Renal cortex interstitium (tissue), 15 donors: Measurements from ENCODE around the gene PIK3AP1. TPM values are rescaled to one million over a fixed set of nuclear protein-coding genes. Genes with fewer than 3 reads are reported as not detected.
"Not testable (repeated sequence)": the region's sequence is repeated elsewhere in the genome, so short reads cannot be mapped to it uniquely, and the experiment has no call there.

ENCODE experiments used
- DNase-seq, 11 donors: peaks; one replicate each; pipeline ENCODE4 v3.0.0-alpha.2; 2013; ENCODE audit warnings: low read depth in 9 of 11, low spot score in 4 of 11; ENCODE audit errors: extremely low read depth in 1 of 11
- long read RNA-seq, 16 experiments: transcript quantifications; one replicate each; lab custom pipeline, GENCODE V29; 2026
- polyA plus RNA-seq, 3 donors: library from polyadenylated mRNA; unstranded; fragments of 120-200 nt; gene quantifications; one replicate each; pipeline ENCODE4 v1.2.1, GENCODE V29; 2013; ENCODE audit not compliant: insufficient read length in 3 of 3

Gene PIK3AP1, protein sequence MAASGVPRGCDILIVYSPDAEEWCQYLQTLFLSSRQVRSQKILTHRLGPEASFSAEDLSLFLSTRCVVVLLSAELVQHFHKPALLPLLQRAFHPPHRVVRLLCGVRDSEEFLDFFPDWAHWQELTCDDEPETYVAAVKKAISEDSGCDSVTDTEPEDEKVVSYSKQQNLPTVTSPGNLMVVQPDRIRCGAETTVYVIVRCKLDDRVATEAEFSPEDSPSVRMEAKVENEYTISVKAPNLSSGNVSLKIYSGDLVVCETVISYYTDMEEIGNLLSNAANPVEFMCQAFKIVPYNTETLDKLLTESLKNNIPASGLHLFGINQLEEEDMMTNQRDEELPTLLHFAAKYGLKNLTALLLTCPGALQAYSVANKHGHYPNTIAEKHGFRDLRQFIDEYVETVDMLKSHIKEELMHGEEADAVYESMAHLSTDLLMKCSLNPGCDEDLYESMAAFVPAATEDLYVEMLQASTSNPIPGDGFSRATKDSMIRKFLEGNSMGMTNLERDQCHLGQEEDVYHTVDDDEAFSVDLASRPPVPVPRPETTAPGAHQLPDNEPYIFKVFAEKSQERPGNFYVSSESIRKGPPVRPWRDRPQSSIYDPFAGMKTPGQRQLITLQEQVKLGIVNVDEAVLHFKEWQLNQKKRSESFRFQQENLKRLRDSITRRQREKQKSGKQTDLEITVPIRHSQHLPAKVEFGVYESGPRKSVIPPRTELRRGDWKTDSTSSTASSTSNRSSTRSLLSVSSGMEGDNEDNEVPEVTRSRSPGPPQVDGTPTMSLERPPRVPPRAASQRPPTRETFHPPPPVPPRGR
- polyA plus RNA-seq, result 1 to 10 TPM; 4.7 to 5.3 (median 5.2) TPM
- long read RNA-seq, donor 1, partial matches to known transcripts, result 7,502 of 7,502 reads
- long read RNA-seq, donor 1, other reads (novel, unspliced or antisense), result 0 of 7,502 reads
- long read RNA-seq, donor 2, result 0 reads
- long read RNA-seq, donor 3, result 0 reads
- long read RNA-seq, donor 4, full-length matches to known transcripts, result 1 of 8,070 reads
- long read RNA-seq, donor 4, partial matches to known transcripts, result 8,069 of 8,070 reads
- long read RNA-seq, donor 4, other reads (novel, unspliced or antisense), result 0 of 8,070 reads
- long read RNA-seq, donor 5, result 0 reads
- long read RNA-seq, donor 6, result 0 reads
- long read RNA-seq, donor 7, result 0 reads
- long read RNA-seq, donor 8, result 0 reads
- long read RNA-seq, donor 9, full-length matches to known transcripts, result 1 of 4,614 reads
- long read RNA-seq, donor 9, partial matches to known transcripts, result 4,613 of 4,614 reads
- long read RNA-seq, donor 9, other reads (novel, unspliced or antisense), result 0 of 4,614 reads
- long read RNA-seq, donor 10, result 0 reads
- long read RNA-seq, donor 11, partial matches to known transcripts, result 5,884 of 5,884 reads
- long read RNA-seq, donor 11, other reads (novel, unspliced or antisense), result 0 of 5,884 reads
- long read RNA-seq, donor 12, result 0 reads
- long read RNA-seq, donor 13, result 0 reads
- long read RNA-seq, donor 14, result 0 reads
- long read RNA-seq, donor 15, result 0 reads
- long read RNA-seq, donor 16, full-length matches to known transcripts, result 2 of 16,532 reads
- long read RNA-seq, donor 16, partial matches to known transcripts, result 16,530 of 16,532 reads
- long read RNA-seq, donor 16, other reads (novel, unspliced or antisense), result 0 of 16,532 reads

DNA sequence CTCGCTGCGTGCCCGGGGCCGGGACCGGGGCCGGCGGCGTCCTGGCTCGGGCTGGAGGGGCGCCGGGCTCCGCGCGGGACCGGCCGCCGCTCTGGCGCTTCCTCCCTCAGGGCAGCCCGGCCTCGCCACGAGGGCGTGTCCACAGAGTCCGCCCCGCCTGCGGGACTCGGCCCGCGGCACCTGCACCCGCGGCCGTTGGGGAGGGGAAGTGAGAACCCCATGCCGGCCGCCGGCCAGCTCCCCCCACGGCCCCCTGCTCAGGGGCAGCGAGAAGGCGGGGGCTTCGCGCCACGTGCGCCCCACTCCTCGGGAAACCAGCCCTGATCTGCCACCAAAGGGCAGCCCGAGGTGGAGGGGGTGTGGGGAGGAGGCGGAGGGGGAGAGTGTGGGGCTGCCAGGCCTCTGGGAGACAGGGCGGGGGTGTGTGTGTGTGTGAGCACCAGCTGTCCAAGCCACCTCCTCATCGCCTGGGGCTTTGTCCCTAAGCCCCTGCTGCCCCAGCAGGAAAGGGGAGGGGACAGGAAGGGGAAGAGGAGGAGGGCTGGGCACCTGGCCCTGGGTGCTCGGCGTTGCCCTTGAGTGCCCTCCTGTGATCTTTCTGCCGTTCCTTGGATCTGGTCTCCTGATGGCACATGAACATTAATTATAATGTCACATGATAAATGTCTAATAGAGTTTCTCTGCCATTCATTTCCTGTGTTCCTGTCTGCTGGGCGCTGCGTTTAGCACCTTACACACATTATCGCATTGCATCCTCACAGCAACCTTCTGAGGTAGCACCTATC lies at the start of gene PIK3AP1:
PIK3AP1 (minus strand) TSS at position 93 of the 785 bp plus-strand sequence. CDS start 120 bp downstream, outside the sequence.
- peak in 7 of 11 donors; percentile 15 to 37 (median 22) for DNase-seq

DNA sequence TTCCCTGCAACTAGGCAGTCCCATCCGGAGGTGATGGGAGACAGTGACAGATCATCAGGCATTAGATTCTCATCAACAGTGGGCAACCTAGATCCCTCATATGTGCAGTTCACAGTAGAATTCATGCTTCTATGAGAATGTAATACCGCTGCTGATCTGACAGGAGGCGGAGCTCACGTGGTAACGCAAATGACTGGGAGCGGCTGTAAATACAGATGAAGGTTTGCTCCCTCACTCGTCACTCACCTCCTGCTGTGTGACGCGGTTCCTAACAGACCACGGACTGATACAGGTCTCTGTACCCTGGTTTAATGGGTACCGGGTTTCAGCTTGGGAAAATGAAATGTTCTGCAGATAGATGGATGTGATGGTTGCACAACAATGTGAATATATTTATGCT lies 47.8 kb upstream of the PIK3AP1 start:
- no peak for DNase-seq

DNA sequence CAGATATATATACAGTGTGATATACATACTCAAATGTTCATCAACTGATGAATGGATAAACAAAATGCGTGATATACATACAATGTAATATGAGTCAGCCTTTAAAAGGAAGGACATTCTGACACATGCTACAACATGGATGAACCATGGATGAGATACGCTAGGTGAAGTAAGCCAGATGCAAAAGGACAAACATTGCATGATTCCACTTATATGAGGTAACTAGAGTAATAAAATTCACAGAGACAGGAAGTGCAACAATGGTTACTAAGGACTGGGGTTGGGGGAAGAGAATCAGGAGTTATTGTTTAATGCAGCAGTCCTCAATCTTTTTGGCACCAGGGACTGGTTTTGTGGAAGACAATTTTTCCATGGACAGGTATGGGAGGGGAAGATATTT lies 47.3 kb upstream of the PIK3AP1 start:
- no peak for DNase-seq

DNA sequence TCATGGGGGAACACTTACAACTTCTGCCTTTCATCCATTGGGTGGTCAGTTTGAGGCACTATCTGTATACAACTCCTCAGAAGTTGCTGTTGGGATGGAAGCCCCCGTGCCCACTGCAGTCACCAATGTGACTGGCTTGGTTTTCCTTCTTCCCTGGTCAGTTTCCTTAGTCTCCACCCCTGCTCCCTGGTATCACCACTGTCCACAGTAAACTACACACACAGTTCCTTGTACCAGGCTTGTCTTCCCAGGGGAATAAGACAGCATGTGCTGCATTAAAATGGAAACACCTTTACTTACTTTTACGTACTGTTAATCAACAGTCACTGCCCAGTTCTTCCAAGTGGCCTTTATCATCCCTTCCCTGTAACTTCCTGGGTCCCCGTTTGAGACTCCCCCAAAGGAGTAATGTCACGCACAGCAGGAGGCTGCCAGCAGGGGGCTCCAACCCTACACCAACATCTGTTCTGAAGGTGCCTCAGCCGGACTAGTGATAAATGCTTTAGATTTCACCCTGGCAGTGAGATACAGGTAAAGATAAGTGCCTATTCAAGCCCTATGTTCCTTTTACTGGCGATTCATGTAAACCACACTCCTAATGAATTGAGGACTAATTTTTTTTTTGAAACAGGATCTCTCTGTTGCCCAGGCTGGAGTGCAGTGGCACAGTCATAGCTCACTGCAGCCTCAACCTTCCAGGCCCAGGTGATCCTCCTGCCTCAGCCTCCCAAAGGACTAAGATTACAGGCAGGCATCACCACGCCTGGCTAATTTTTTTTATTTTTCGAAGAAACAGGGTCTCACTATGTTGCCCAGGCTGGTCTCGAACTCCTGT lies 45.3 kb upstream of the PIK3AP1 start:
- DNase-seq, result peak in 8 of 11 donors; percentile 9 to 43 (median 25)

DNA sequence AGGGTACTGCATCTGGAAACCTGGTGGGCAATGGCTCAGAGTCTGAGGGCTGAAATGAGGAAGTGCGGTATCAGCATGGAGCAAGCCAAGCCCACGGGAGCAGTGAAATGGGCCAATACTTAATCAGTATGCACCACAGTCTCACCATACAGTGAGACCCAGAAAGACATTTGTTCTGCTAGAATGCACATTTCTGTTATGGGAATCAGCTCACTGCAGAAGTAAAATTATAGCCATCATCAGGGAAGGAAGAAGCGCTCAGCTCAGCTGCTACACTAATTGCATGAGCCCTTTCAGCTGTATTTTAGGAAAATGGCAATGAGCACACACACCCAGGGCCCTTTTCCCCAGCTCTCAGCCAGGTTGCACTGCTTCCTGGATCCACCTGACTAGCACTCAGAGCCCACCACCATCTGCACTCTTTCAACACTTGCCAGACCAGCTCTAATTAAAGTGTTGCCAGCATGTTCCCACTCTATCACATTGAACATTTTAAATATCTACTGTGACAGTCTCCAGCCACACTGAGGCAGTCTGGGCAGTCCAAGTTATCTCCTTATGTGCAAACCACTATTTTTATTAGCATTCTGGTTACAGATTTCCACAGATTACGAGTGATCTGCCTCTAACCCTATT lies 44.2 kb upstream of the PIK3AP1 start:
- no peak for DNase-seq

DNA sequence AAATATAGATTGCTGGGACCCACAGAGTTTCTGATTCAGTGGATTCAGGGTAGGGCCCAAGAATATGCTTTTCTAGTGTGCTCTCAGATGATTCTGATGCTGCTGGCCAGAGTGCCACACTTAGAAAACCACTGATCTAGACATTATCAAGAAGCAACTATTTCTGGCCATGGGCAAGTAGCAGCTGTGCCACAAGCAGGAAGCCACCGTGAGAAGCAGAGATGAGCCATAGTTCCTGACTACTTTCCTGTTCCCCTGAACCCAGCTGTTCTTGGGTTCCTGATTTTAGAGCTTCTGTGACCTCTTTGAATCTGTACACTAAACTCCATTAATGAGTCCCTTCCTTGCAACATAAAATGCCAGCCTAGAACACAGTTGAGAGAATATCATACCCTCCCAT lies 38.1 kb upstream of the PIK3AP1 start:
- DNase-seq, result no peak

DNA sequence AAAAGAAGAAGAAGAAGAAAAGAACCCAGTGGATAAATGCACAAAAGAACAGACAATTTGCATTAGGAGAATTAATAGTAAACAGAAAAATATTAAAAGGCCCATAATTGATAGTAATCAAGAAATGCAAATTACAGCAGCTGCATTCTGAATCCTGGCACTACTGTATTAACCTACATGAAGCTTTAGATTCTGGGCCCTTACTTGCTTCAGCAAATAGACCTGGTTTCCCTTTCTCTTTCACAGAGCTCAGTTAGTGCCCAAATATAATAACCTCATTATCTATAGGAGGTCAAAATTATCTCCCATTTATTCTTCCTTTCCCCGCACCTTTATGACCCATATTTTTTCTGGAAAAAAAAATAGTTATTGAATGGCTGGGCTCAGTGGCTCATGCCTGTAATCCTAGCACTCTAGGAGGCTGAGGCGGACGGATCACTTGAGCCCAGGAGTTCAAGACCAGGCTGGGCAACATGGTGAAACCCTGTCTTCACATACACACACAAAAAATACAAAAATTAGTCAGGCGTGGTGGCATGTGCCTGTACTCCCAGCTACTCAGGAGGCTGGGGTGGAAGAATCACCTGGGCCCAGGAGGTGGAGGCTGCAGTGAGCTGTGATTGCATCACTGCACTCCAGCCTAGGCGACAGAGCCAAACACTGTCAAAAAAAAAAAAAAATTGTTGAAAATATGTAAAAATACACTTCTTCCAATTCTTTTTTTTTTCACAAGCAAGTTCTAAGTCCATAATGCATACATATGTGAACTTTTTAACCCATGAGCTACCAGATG lies 36.0 kb upstream of the PIK3AP1 start:
- DNase-seq, result no peak

DNA sequence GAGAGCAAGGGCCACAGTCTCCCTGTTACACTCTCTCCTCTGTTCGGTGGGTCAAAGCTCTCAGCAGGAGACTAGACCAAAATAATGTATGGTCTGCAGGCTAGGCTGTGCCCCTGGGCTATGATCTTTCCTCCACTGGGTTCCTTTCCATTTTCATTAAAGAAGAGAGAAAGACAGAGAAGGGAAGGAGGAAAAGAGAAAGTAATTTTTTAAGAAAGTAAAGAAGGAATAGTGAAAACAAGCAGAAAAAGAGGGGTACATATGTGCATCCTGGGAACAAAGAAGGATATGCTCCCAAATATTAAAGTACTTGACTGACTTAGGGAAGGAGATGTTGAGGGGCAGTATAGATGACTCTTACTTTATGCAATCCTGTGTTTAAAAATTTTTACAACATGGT lies 33.6 kb upstream of the PIK3AP1 start:
- no peak for DNase-seq

DNA sequence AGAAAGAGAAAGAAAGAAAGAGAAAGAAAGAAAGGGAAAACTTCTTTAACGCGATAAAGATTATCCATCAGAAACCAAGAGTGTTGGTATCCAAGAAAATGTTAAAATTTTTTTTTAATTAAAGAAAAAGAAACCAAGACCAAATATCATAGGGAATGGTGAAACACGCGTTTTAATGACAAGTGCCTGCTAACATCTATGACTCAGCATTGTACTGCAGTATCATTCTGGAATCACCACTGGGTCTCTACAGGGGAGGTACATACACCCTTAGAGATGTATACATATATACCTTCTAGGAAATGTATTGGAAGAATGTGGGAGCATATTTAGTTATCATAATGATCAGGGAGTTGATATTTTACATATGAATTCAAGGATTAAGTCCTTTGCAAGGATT lies 32.1 kb upstream of the PIK3AP1 start:
- no peak for DNase-seq

DNA sequence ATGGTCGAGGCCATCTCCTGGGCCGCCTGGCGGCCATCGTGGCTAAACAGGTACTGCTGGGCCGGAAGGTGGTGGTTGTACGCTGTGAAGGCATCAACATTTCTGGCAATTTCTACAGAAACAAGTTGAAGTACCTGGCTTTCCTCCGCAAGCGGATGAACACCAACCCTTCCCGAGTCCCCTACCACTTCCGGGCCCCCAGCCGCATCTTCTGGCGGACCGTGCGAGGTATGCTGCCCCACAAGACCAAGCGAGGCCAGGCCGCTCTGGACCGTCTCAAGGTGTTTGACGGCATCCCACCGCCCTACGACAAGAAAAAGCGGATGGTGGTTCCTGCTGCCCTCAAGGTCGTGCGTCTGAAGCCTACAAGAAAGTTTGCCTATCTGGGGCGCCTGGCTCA lies 30.0 kb upstream of the PIK3AP1 start:
- not testable (repeated sequence) for DNase-seq

DNA sequence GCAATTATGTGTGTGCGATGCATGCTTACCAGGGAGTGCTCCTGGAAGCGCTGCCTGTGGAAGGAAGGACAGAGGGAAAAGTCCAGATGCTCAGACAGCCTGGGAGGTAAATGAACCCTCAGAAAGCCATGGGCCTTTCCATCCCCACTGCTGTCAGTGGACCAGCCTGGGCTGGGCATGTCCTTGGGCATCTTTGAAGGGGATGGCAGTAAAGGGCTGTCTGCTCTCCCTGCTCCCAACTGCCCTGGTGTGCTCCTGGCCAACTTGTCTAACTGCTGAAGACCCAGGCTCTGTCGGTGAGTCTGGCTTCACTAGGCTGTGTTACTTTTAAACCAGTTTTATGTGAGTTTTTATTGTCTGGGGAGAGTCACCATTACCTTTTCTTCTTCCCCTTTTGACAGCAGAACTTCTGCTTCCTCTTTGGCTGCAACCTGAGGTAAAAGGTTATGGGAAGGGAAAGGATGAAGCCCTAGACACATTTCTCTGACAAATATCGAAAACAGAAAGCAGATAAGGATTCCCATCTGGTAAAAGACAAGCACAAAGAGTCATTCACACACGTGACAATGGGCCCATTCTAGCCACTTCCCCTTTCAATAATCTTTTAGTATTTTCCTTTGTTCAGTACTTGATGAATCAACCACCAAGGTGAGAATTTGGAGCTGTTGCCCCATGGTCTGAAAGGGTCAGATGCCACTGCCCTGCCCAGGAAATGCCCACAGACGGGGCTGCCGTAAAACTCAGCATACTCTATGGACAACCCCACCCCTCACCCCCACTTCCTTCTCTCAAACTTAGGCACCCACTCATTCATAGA lies 27.6 kb upstream of the PIK3AP1 start:
- no peak for DNase-seq

DNA sequence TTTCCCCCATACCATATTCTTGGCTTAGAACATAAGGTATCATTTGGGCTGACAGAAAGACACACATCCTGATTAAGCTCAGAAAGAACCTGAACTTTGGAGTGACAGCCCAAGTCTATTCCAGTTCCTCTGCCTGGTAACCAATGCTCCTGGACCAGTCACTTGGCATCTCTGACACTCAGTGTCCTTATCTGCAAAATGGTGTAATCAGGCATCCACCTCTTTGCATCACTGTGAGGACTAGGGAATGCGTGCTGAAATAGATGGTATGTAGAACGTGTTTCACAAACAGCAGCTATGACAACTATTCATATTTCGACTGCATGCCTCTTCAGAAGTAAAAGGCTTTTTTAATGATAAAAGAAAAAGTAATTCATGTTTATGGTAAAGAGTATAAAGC lies 26.2 kb upstream of the PIK3AP1 start:
- DNase-seq, result no peak

DNA sequence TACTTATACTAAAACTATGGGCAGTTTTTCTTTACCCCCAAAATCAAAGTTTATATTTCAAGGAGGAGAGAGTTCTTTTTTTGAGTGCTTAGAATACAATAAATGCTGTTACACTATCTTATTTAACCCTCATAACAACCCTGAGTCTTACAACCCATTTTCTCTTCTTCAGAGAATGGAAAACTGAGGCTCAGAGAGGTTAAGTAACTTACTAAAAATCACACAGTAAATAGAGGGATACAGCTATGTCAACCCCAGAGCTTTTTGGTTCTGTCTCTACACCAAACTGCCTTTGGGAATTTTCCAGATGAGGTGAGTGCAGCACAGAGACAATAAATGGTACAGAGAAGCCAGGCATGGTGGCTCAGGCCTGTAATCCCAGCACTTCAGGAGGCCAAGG lies 25.6 kb upstream of the PIK3AP1 start:
- no peak for DNase-seq

DNA sequence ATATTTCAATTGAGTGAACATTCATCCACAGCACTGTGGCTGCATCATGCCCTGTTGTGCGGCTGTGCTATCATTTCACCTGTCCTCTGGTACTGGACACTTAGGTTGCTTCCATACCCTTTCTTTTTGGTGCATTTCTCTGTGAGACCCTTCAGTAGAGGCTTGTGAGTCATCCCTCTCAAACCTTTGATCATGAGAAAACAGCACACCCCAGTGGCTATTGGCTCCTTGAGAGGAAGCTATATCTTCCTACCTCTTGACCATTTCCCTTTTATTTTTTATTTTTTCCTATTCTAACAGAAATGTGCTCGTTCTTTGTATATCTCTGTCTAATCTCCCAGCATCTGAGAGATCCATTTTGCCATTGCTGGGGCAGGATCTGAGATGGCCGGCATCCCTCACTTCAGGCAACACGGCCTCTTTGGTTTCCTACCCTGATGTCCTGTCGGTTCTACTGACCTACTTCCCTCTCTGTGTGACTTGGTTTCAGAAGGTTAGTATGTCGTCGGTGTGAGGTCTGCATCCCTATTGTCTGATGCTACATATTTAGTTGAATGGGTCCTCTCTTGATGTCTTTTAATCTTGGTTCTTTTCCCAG lies 23.8 kb upstream of the PIK3AP1 start:
- DNase-seq, result no peak

DNA sequence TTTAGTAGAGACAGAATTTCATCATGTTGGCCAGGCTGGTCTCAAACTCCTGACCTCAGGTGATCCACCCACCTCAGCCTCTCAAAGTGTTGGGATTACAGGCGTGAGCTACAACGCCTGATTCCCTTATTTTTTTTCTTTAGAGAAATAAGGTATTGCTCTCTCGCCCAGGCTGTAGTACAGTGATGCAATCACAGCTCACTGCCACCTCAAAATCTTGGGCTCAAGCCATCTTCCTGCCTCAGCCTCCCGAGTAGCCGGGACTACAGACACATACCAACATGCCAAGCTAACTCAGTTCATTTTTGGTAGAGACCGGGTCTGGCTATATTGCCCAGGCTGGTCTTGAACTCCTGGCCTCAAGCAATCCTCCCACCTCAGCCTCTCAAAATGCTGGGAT lies 21.2 kb upstream of the PIK3AP1 start:
- not testable (repeated sequence) for DNase-seq
